DOHH2 (cell line): ENCODE data around the gene SEPTIN2.

Source experiments
- H3F3A ChIP-seq: fragments of 200-600 bp; sonication (generic), shearing (Covaris generic); 2 replicates; pipeline ENCODE4 v1.6.0; 2016; ENCODE audit warnings: antibody characterized with exemption, mild to moderate bottlenecking; ENCODE audit not compliant: control insufficient read depth, insufficient read depth
- H3K27ac ChIP-seq: fragments of 200-600 bp; sonication (generic); 2 replicates; pipeline ENCODE4 v1.5.1; 2014; ENCODE audit warnings: low read depth, mild to moderate bottlenecking, low read length, moderate library complexity
- H3K27me3 ChIP-seq: fragments of 200-600 bp; sonication (generic); 2 replicates; pipeline ENCODE4 v1.6.1; 2014; ENCODE audit warnings: mild to moderate bottlenecking, low read length, mixed read lengths; ENCODE audit not compliant: control insufficient read depth
- H3K36me3 ChIP-seq: fragments of 200-600 bp; sonication (generic); 2 replicates; pipeline ENCODE4 v1.6.1; 2014; ENCODE audit warnings: mild to moderate bottlenecking, low read length, moderate library complexity, mixed read lengths; ENCODE audit not compliant: control insufficient read depth
- H3K4me1 ChIP-seq: fragments of 200-600 bp; sonication (generic); 2 replicates; pipeline ENCODE4 v1.6.1; 2014; ENCODE audit warnings: mild to moderate bottlenecking, low read length, mixed read lengths; ENCODE audit not compliant: control insufficient read depth
- H3K4me2 ChIP-seq: fragments of 200-600 bp; sonication (generic); 2 replicates; pipeline ENCODE4 v1.6.0; 2014; ENCODE audit warnings: mild to moderate bottlenecking, low read length, moderate library complexity
- H3K4me3 ChIP-seq: fragments of 200-600 bp; sonication (generic); 2 replicates; pipeline ENCODE4 v1.5.1; 2014; ENCODE audit warnings: mild to moderate bottlenecking, low read length, mixed read lengths
- H3K79me2 ChIP-seq: fragments of 200-600 bp; sonication (generic); 2 replicates; pipeline ENCODE4 v1.6.1; 2014; ENCODE audit warnings: mild to moderate bottlenecking, low read length, mixed read lengths; ENCODE audit not compliant: control insufficient read depth
- H3K9me2 ChIP-seq: fragments of 200-600 bp; sonication (generic); replicated peaks from 2 replicates; pipeline ENCODE4 v1.6.1; 2014; ENCODE audit warnings: mild to moderate bottlenecking, low read length, mixed read lengths; ENCODE audit not compliant: control insufficient read depth
- H3K9me3 ChIP-seq: fragments of 200-600 bp; sonication (generic); 2 replicates; pipeline ENCODE4 v1.6.1; 2014; ENCODE audit warnings: antibody characterized with exemption, low read length, mixed read lengths; ENCODE audit not compliant: control insufficient read depth, insufficient read depth
- H4K20me1 ChIP-seq: fragments of 200-600 bp; sonication (generic); 2 replicates; pipeline ENCODE4 v1.6.0; 2014; ENCODE audit warnings: low read depth, mild to moderate bottlenecking, antibody characterized with exemption, low read length, moderate library complexity; ENCODE audit not compliant: control insufficient read depth, insufficient read depth
- EZH2phosphoT487 ChIP-seq: fragments of 200-600 bp; sonication (generic); IDR thresholded peaks from 2 replicates; pipeline ENCODE4 v1.6.1; 2017; ENCODE audit warnings: borderline replicate concordance, mild to moderate bottlenecking, antibody characterized with exemption, low read length, moderate library complexity, mixed read lengths
- TF ChIP-seq, protein P1 (sequence below): fragments of 200-600 bp; sonication (generic); IDR thresholded peaks from one replicate; pipeline ENCODE4 v1.5.1; 2014; ENCODE audit warnings: antibody characterized with exemption, mild to moderate bottlenecking, low read depth, low read length; ENCODE audit not compliant: poor library complexity, severe bottlenecking

SEPTIN2 gene

GRCh38 chr2:241357531-241357930, 41.8 kb downstream of the SEPTIN2 start:
- 0 out of 2 replicates have a peak overlapping the region, but pooled peaks have one; percentile 16 for H3K27ac ChIP-seq
- peaks cover 23% of the 10 kb centered on the region for H4K20me1 ChIP-seq

DNA sequence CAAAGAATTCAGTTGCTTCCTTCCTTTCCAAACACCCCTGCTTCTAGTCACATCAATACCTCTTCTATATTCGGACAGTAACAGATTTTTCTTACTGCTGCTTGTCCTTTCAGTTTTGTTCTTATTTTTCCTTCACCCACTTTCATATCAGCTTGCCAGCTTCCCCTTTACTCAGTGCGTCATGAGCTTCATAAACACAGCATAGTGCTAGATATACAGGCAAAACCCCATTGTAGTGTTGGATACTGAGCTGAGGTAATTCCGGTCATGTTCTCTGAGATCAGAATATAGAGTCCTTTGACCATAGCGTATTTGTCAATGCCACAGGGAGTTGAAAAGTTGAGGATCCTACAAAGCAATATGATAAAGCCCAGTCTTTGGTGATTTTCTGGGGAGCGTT, 42.7 kb downstream of the SEPTIN2 start:
- Histone ChIP-seq H3K4me1 (peaks cover 62% of the 10 kb centered on the region), H3K79me2 (peaks cover 69% of the 10 kb centered on the region), H4K20me1 (peaks cover 23% of the 10 kb centered on the region), H3K9me3 (no peaks in the 10 kb centered on the region), H3K27me3 (no peaks in the 10 kb centered on the region), H3K9me2 (no peaks in the 10 kb centered on the region), H3K27ac (peak overlapping the region; percentile 16; the same call in 1 of the 2 replicates), H3K4me3 (peak overlapping the region; percentile 99), H3K36me3 (peaks cover 40% of the 10 kb centered on the region), H3F3A (peaks cover 19% of the 10 kb centered on the region), H3K4me2 (peak overlapping the region; percentile 85)
- TF ChIP-seq, protein P1, sequence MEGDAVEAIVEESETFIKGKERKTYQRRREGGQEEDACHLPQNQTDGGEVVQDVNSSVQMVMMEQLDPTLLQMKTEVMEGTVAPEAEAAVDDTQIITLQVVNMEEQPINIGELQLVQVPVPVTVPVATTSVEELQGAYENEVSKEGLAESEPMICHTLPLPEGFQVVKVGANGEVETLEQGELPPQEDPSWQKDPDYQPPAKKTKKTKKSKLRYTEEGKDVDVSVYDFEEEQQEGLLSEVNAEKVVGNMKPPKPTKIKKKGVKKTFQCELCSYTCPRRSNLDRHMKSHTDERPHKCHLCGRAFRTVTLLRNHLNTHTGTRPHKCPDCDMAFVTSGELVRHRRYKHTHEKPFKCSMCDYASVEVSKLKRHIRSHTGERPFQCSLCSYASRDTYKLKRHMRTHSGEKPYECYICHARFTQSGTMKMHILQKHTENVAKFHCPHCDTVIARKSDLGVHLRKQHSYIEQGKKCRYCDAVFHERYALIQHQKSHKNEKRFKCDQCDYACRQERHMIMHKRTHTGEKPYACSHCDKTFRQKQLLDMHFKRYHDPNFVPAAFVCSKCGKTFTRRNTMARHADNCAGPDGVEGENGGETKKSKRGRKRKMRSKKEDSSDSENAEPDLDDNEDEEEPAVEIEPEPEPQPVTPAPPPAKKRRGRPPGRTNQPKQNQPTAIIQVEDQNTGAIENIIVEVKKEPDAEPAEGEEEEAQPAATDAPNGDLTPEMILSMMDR, result no peak
- TF ChIP-seq EZH2phosphoT487, result no peak

More at GRCh38 chr2:241357531-241357930, 41.8 kb downstream of the SEPTIN2 start:
- TF ChIP-seq, protein P1, result no peak
- TF ChIP-seq EZH2phosphoT487, result no peak
- Histone ChIP-seq H3K4me1 (peaks cover 53% of the 10 kb centered on the region), H3K9me2 (no peaks in the 10 kb centered on the region), H3F3A (peaks cover 28% of the 10 kb centered on the region), H3K4me3 (peak overlapping the region; percentile 99), H3K27me3 (no peaks in the 10 kb centered on the region), H3K36me3 (peaks cover 46% of the 10 kb centered on the region), H3K4me2 (peak overlapping the region; percentile 85), H3K79me2 (peaks cover 60% of the 10 kb centered on the region), H3K9me3 (no peaks in the 10 kb centered on the region)

DNA sequence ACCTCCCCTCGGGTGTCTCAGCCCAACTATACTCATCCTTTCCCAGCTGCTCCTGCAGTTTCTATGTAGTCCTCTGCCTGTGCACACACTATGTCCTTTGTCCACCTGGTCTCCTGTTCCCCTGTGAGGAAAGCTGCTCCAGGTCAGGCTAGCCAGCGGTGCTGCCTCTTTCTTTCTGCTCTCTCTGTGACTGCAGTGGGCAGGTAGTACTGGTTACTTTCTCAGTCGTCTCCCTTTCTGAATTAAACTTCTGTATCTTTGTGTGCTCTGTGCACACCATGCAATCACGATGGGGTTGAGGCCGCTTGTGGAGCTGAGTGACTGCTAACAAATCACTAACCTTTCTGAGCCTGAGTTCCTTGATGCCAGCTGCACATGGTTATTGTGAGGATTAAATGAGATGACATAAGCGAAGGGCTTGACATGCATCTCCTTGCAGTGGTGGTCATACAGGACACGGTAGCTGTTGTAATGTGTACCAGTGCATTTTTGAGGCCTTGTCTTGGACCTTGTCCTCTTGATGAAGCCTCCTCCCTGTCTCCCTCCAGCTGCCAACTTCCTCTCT, 43.8 kb downstream of the SEPTIN2 start:
- Histone ChIP-seq H3K4me1 (peaks cover 72% of the 10 kb centered on the region), H3K9me2 (no peaks in the 10 kb centered on the region), H3K27me3 (no peaks in the 10 kb centered on the region), H4K20me1 (peaks cover 23% of the 10 kb centered on the region), H3K36me3 (peaks cover 39% of the 10 kb centered on the region), H3K9me3 (no peaks in the 10 kb centered on the region), H3K79me2 (peaks cover 80% of the 10 kb centered on the region), H3K4me2 (peak overlapping the region; percentile 85), H3K4me3 (no peak overlapping the region), H3K27ac (no peak overlapping the region), H3F3A (peaks cover 17% of the 10 kb centered on the region)
- TF ChIP-seq, protein P1, result no peak
- TF ChIP-seq EZH2phosphoT487, result no peak
